Measurements from ENCODE around the gene UBE2E1.
"Not testable (repeated sequence)": the region's sequence is repeated elsewhere in the genome, so short reads cannot be mapped to it uniquely, and the experiment has no call there.

UBE2E1 gene

GRCh38 chr3:23877329-23877980 lies 71.7 kb downstream of the UBE2E1 start:
- DNase-seq (ENCODE audit: low read depth in 2 of 3, low spot score in 1 of 3), result no peak

- DNase-seq (ENCODE audit: low read depth in 2 of 3, low spot score in 1 of 3), result no peak
These were observed 73.7 kb downstream of the UBE2E1 start for GRCh38 chr3:23879485-23879884.

GRCh38 chr3:23880703-23881339 lies 75.1 kb downstream of the UBE2E1 start:
- DNase-seq (ENCODE audit: low read depth in 2 of 3, low spot score in 1 of 3), result no peak

DNA sequence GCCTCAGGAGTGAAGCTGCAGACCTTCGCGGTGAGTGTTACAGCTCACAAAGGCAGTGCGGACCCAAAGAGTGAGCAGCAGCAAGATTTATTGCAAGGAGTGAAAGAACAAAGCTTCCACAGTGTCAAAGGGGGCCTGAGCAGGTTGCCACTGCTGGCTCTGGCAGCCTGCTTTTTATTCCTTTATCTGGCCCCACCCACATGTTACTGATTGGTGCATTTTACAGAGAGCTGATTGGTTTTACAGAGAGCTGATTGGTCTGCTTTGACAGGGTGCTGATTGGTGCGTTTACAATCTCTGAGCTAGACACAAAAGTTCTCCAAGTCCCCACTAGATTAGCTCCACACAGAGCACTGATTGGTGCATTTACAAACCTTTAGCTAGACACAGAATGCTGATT lies 76.2 kb downstream of the UBE2E1 start:
- DNase-seq (ENCODE audit: low read depth in 2 of 3, low spot score in 1 of 3), result not testable (repeated sequence)

DNA sequence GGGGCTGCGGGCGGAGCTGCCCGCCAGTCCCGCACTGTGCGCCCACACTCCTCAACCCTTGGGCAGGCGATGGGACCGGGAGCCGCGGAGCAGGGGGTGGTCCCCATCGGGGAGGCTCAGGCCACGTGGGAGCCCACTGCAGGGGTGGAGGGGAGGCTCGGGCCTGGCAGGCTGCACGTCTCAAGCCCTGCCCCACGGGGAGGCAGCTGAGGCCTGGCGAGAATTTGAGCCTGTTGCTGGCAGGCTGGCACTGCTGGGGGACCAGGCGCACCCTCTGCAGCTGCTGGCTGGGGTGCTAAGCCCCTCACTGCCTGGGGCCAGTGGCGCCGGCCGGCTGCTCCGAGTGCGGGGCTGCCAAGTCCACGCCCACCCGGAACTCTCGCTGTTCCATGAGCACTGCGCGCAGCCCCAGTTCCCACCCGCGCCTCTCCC lies 76.7 kb downstream of the UBE2E1 start:
- no peak for DNase-seq (ENCODE audit: low read depth in 2 of 3, low spot score in 1 of 3)

- DNase-seq (ENCODE audit: low read depth in 2 of 3, low spot score in 1 of 3), result no peak
These were observed 78.7 kb downstream of the UBE2E1 start for GRCh38 chr3:23884481-23884880.

DNA sequence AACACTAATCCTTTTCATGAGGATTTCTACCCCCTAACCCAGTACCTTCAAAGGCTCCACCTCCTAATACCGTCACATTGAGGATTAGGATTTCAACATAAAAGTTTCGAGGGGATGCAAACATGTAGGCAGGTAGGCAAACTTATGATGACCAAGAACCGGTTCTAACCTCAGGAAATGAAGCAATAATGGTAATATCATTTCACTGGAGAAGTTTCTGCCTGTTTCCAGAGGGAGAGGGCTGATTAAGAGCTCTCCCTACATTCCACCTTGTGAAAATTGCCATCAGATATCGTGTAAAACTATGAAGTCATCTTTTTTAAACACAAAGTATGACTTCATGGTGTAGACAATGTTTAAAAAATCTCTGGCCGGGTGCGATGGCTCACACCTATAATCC lies 79.5 kb downstream of the UBE2E1 start:
- DNase-seq (ENCODE audit: low read depth in 2 of 3, low spot score in 1 of 3), result no peak

DNA sequence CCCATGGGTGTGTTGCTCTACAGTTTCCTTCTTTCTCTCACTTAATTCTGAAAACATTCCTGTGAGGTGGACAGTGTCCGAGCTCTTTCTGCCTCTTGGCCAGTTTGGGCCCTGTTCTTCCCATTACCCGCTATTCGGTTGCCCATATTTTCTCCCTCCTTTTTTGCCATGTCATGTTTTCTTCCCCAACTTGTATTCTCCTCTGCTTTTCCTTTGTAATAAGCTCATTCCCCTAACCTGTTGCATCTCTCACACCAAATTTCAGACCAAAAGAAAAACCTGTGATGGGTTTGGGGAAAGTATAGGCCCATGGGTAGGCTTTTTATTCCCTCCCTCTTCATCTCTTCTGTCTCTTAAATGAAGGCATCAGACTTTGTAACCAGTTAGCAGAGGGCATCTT lies 80.6 kb downstream of the UBE2E1 start:
- no peak for DNase-seq (ENCODE audit: low read depth in 2 of 3, low spot score in 1 of 3)

GRCh38 chr3:23888617-23889228 lies 83.0 kb downstream of the UBE2E1 start:
- DNase-seq (ENCODE audit: low read depth in 2 of 3, low spot score in 1 of 3), result peak in 1 of 3 donors; percentile 20

GRCh38 chr3:23889386-23889785 lies 83.6 kb downstream of the UBE2E1 start:
- no peak for DNase-seq (ENCODE audit: low read depth in 2 of 3, low spot score in 1 of 3)

- no peak for DNase-seq (ENCODE audit: low read depth in 2 of 3, low spot score in 1 of 3)
These were observed 84.2 kb downstream of the UBE2E1 start for GRCh38 chr3:23889950-23890349.

DNA sequence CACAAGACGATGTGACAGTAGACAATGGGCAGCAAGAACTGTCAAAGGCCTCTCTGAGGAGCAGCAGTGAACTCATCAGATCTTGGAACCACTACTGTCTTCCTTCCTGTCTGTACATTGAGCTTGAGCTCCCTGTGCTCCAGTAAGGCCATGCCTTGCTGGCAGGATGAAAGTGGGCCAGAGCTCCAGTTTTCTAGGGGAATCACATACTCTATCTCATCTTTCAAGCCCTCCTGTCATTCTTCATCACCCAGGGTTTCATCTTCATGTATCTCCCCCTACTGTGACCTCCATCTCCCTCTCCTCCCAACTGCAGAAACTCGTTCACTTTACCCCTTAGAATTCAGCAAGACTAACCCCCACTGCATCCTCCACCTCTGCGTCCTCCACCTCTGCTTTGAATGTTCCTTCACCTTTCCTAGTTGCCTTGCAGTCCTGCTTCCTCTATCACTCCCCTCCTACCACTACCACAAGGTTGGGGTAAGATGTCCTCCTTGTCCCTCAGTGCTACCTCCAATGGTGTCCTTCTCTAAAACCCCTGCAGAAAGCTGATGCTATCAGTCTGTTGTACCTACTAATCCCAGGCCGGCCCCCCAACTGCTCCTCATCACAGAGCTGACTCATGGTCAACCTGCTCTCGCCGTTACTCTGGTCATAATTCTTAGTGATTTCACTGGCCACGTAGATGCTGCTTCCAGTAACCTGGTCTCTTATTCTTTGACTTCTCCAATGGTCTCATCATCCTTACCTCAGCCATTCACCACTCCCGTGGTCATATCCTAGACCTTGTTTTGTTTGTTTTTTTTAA lies 88.7 kb downstream of the UBE2E1 start:
- no peak for DNase-seq (ENCODE audit: low read depth in 2 of 3, low spot score in 1 of 3)

GRCh38 chr3:23895181-23895580 lies 89.4 kb downstream of the UBE2E1 start:
- no peak for DNase-seq (ENCODE audit: low read depth in 2 of 3, low spot score in 1 of 3)

GRCh38 chr3:23900744-23901143 lies 95.0 kb downstream of the UBE2E1 start:
- no peak for DNase-seq (ENCODE audit: low read depth in 2 of 3, low spot score in 1 of 3)

DNA sequence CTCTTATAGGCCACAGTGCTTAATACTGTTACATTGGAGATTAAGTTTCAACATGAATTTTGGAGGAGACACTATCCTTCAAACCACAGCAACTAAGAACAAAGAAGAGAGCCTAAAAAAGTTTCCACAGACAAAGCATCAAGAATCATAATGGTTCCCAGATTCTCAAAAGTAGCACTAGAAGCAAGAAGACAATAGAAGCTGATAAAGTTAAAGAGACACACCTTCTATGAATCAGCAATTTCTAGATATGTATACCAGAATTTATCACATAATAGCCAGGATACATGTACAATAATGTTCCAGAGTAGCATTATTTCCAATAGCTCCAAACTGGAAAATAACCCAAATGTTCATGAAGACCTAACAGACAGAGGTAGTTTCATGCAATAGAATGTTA lies 98.8 kb downstream of the UBE2E1 start:
- DNase-seq (ENCODE audit: low read depth in 2 of 3, low spot score in 1 of 3), result no peak

DNA sequence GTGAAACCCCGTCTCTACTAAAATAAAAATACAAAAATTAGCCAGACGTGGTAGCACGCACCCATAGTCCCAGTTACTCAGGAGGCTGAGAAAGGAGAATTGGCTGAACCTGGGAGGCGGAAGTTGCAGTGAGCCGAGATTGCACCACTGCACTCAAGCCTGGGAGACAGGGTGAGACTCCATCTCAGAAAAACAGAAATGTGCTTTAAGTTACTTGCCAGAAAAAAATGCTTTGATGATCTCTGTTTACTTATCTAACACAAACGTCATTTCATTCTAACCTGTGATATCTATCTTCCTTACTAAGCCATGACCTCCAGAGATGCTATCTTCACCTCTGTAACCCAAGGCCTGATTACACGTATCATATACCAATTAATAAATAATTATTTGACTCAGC lies 103.6 kb downstream of the UBE2E1 start:
- no peak for DNase-seq (ENCODE audit: low read depth in 2 of 3, low spot score in 1 of 3)

DNA sequence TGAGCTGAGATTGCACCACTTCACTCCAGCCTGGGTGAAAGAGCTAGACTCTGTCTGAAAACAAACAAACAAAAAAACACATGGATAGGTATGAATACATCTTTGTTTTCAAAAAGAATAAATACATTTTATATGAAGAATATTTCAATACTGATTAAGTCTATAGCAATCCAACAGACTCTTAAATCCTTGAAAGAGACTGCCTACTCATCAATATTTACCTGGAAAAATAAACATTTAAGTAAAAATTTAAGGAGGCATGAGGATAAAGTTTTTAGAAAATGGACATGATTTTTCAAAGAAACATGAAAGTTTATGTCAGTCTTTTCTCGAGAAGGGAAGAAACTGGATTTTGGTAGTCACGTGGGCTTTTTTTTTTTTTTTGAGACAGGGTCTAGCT lies 105.6 kb downstream of the UBE2E1 start:
- no peak for DNase-seq (ENCODE audit: low read depth in 2 of 3, low spot score in 1 of 3)

DNA sequence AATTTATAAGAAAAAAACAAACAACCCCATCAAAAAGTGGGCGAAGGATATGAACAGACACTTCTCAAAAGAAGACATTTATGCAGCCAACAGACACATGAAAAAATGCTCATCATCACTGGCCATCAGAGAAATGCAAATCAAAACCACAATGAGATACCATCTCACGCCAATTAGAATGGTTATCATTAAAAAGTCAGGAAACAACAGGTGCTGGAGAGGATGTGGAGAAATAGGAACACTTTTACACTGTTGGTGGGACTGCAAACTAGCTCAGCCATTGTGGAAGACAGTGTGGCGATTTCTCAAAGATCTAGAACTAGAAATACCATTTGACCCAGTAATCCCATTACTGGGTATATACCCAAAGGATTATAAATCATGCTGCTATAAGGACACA lies 106.6 kb downstream of the UBE2E1 start:
- not testable (repeated sequence) for DNase-seq (ENCODE audit: low read depth in 2 of 3, low spot score in 1 of 3)

- no peak for DNase-seq (ENCODE audit: low read depth in 2 of 3, low spot score in 1 of 3)
These were observed 107.4 kb downstream of the UBE2E1 start for GRCh38 chr3:23913182-23913581.

- DNase-seq (ENCODE audit: low read depth in 2 of 3, low spot score in 1 of 3), result no peak
These were observed 108.4 kb downstream of the UBE2E1 start for GRCh38 chr3:23913873-23914743.
